Glutamatergic neuron (in vitro differentiated cells): ENCODE results near the gene UGT1A10. TPM values are rescaled to one million over a fixed set of nuclear protein-coding genes. Genes with fewer than 3 reads are reported as not detected.
A peak's percentile ranks its signal among the peaks of the same experiment; 100 is the strongest.

Source experiments
- DNase-seq: peaks from one replicate; pipeline ENCODE4 v3.0.0; 2022
- H3K27ac Mint-ChIP-seq: one replicate; pipeline ENCODE4 v1.8.0; 2020; ENCODE audit warnings: mild to moderate bottlenecking, mixed read lengths, inconsistent platforms; ENCODE audit not compliant: unreplicated experiment
- H3K27me3 Mint-ChIP-seq: one replicate; pipeline ENCODE4 v1.8.0; 2020; ENCODE audit warnings: mild to moderate bottlenecking, moderate library complexity, mixed read lengths, inconsistent platforms; ENCODE audit not compliant: unreplicated experiment
- H3K36me3 Mint-ChIP-seq: one replicate; pipeline ENCODE4 v1.8.0; 2020; ENCODE audit warnings: mild to moderate bottlenecking, mixed read lengths, inconsistent platforms; ENCODE audit not compliant: unreplicated experiment
- H3K4me1 Mint-ChIP-seq: one replicate; pipeline ENCODE4 v1.8.0; 2020; ENCODE audit warnings: mild to moderate bottlenecking, low read depth, mixed read lengths, inconsistent platforms; ENCODE audit not compliant: unreplicated experiment
- H3K4me3 Mint-ChIP-seq: one replicate; pipeline ENCODE4 v1.8.0; 2020; ENCODE audit warnings: mild to moderate bottlenecking, mixed read lengths, inconsistent platforms; ENCODE audit not compliant: unreplicated experiment
- H3K9me3 Mint-ChIP-seq: one replicate; pipeline ENCODE4 v1.8.0; 2020; ENCODE audit warnings: mild to moderate bottlenecking, moderate library complexity, mixed read lengths, inconsistent platforms; ENCODE audit not compliant: unreplicated experiment
- CTCF ChIP-seq: fragments of 200-600 bp; sonication (generic); IDR thresholded peaks from one replicate; pipeline ENCODE4 v1.5.0; 2021; ENCODE audit not compliant: partially characterized antibody, unreplicated experiment
- total RNA-seq: library from RNA; stranded (reverse); fragmentation: NEBNext Ultra II Directional; extraction: Animal tissue kit (Norgen Biotek cat#: 25700); gene quantifications from one replicate; pipeline ENCODE4 v1.2.1, GENCODE V29; 2021; ENCODE audit not compliant: unreplicated experiment

Gene UGT1A10
- total RNA-seq, 1 donor from 2014 or later = not detected

GRCh38 chr2:233706720-233707119, 70.5 kb downstream of the UGT1A10 start:
- Mint-ChIP-seq H3K36me3 (no peaks in the 10 kb centered on the region), H3K4me3 (no peak overlapping the region), H3K4me1 (no peaks in the 10 kb centered on the region), H3K9me3 (no peaks in the 10 kb centered on the region), H3K27ac (no peak overlapping the region), H3K27me3 (peaks cover 1% of the 10 kb centered on the region)
- no peak for DNase-seq
- TF ChIP-seq CTCF = no peak

GRCh38 chr2:233707940-233708644, 71.8 kb downstream of the UGT1A10 start:
- peaks cover 1% of the 10 kb centered on the region for H3K27me3 Mint-ChIP-seq
- no peaks in the 10 kb centered on the region for H3K4me1 Mint-ChIP-seq
- TF ChIP-seq CTCF = no peak

GRCh38 chr2:233708942-233709341, 72.7 kb downstream of the UGT1A10 start:
- Mint-ChIP-seq H3K4me3 (no peak overlapping the region), H3K36me3 (no peaks in the 10 kb centered on the region), H3K27ac (no peak overlapping the region), H3K27me3 (peaks cover 1% of the 10 kb centered on the region), H3K4me1 (no peaks in the 10 kb centered on the region), H3K9me3 (no peaks in the 10 kb centered on the region)
- TF ChIP-seq CTCF = no peak
- no peak for DNase-seq

More at GRCh38 chr2:233707940-233708644, 71.8 kb downstream of the UGT1A10 start:
- no peak overlapping the region for H3K4me3 Mint-ChIP-seq
- H3K36me3 Mint-ChIP-seq = no peaks in the 10 kb centered on the region
- no peaks in the 10 kb centered on the region for H3K9me3 Mint-ChIP-seq
- no peak for DNase-seq
- no peak overlapping the region for H3K27ac Mint-ChIP-seq

GRCh38 chr2:233711312-233712008, 75.2 kb downstream of the UGT1A10 start:
- Mint-ChIP-seq H3K4me3 (no peak overlapping the region), H3K9me3 (no peaks in the 10 kb centered on the region), H3K4me1 (no peaks in the 10 kb centered on the region), H3K27ac (no peak overlapping the region), H3K27me3 (peaks cover 1% of the 10 kb centered on the region), H3K36me3 (no peaks in the 10 kb centered on the region)
- peak; percentile 92 for DNase-seq
- TF ChIP-seq CTCF = peak; percentile 94
